Measurements from ENCODE around the gene SEMA6A. TPM values are rescaled to one million over a fixed set of nuclear protein-coding genes. Genes with fewer than 3 reads are reported as not detected.
A peak's percentile ranks its signal among the peaks of the same experiment; 100 is the strongest.

The SEMA6A gene
- total RNA-seq, 4 donors from 2014 or later = 2.5 to 6.5 (median 2.7) TPM

DNA sequence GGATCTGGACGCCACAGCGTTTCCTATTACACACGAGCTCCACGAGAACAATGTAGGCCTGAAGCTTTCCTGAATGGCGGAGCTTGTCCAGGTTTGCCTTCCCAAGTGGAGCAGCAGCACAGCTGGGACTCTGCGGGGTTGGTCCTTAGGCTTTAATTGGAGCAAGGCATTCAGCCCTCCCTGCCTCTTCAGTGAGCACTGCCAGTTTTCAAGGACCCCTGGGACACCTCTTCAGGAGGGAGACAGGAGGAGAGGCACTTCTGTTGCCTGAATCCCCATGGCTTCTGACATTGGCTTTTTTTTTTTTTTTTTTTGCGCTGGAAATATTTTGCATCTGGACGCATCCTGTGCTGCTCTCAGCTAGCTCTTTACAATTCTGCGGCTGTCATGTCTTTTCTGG, 179.4 kb downstream of the SEMA6A start:
- TF ChIP-seq, protein P1, sequence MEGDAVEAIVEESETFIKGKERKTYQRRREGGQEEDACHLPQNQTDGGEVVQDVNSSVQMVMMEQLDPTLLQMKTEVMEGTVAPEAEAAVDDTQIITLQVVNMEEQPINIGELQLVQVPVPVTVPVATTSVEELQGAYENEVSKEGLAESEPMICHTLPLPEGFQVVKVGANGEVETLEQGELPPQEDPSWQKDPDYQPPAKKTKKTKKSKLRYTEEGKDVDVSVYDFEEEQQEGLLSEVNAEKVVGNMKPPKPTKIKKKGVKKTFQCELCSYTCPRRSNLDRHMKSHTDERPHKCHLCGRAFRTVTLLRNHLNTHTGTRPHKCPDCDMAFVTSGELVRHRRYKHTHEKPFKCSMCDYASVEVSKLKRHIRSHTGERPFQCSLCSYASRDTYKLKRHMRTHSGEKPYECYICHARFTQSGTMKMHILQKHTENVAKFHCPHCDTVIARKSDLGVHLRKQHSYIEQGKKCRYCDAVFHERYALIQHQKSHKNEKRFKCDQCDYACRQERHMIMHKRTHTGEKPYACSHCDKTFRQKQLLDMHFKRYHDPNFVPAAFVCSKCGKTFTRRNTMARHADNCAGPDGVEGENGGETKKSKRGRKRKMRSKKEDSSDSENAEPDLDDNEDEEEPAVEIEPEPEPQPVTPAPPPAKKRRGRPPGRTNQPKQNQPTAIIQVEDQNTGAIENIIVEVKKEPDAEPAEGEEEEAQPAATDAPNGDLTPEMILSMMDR (IDR thresholded peaks at IDR 0.05 in 4 of 5, conservative IDR thresholded peaks at IDR 0.05 in 1 of 5) = no peak
- TF ChIP-seq POLR2A (IDR thresholded peaks at IDR 0.05) = no peak
- H3K4me1 ChIP-seq = peaks cover 39% of the 10 kb centered on the region in 2 donors
- H3K27me3 ChIP-seq = no peaks in the 10 kb centered on the region
- no peaks in the 10 kb centered on the region for H3K9me3 ChIP-seq
- no peak overlapping the region for H3K4me3 ChIP-seq
- no peaks in the 10 kb centered on the region for H3K36me3 ChIP-seq
- DNase-seq (no peak), ATAC-seq (peak; percentile 12 to 33)
- in situ Hi-C loops (cut with MboI; ENCODE audit: low sequenced_read_pairs in 4 of 4) = no loop called here
- peak overlapping the region; percentile 71 to 74 (median 74) for H3K27ac ChIP-seq
- intact Hi-C loops (cut with DNase I; ENCODE audit: low total_unique reads) = no loop called here

DNA sequence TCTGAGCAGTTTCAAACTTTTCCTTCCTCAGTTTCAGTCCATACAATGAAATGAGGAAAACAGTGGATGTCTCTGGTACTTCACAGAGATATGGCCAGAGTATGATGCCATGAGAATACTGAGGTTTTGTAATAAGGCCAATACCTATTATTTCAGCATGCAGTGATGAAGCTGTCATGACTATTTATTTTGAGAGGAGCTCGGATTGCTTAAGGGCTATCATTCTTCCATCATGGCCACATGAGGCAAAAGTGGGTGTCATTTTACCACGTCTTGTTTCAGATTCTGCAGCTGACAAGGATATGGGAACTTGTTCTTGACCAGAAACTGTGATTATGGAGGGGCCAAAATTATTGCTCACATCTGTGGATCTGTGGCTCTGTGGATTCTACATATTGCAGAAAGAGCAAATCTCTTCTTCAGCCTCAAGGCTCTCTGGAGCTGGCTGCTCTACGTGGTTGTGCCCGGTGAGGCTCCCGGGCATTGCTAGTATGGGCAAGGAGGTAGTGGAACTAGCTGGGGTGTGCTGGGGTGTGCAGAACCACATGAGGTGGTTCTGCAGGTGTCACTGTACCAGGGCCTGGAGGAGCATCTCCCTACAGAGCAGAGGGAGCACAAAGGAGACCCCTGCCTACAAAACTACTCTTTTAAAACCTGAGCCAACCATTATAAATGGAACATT, 180.3 kb downstream of the SEMA6A start:
- no peaks in the 10 kb centered on the region for H3K9me3 ChIP-seq
- no peak overlapping the region for H3K4me3 ChIP-seq
- H3K36me3 ChIP-seq = no peaks in the 10 kb centered on the region
- peak; percentile 92 to 93 for ATAC-seq
- intact Hi-C loops (cut with DNase I; ENCODE audit: low total_unique reads) = loop anchor here (1.0 kb wide), 1 partner anchor 18 kb away; no protein-coding TSS in a partner anchor
- peak overlapping the region; percentile 71 to 74 (median 74) for H3K27ac ChIP-seq
- peaks cover 39 to 40% of the 10 kb centered on the region in 2 donors for H3K4me1 ChIP-seq
- in situ Hi-C loops (cut with MboI; ENCODE audit: low sequenced_read_pairs in 4 of 4) = no loop called here
- peak; percentile 40 to 43 for DNase-seq
- no peak for TF ChIP-seq POLR2A (IDR thresholded peaks at IDR 0.05)
- TF ChIP-seq, protein P1 (IDR thresholded peaks at IDR 0.05 in 4 of 5, conservative IDR thresholded peaks at IDR 0.05 in 1 of 5) = no peak
- H3K27me3 ChIP-seq = no peaks in the 10 kb centered on the region

Data from gastrocnemius medialis (tissue), 4 donors.